ENCODE results near the gene ANAPC15. TPM values are rescaled to one million over a fixed set of nuclear protein-coding genes. Genes with fewer than 3 reads are reported as not detected.

The ANAPC15 gene
- total and polyA plus RNA-seq, 2 of the 13 experiments (the other 11 are each of a cell fraction or from before 2014, with no cell fraction given), result 18.8 to 25.7 TPM

DNA sequence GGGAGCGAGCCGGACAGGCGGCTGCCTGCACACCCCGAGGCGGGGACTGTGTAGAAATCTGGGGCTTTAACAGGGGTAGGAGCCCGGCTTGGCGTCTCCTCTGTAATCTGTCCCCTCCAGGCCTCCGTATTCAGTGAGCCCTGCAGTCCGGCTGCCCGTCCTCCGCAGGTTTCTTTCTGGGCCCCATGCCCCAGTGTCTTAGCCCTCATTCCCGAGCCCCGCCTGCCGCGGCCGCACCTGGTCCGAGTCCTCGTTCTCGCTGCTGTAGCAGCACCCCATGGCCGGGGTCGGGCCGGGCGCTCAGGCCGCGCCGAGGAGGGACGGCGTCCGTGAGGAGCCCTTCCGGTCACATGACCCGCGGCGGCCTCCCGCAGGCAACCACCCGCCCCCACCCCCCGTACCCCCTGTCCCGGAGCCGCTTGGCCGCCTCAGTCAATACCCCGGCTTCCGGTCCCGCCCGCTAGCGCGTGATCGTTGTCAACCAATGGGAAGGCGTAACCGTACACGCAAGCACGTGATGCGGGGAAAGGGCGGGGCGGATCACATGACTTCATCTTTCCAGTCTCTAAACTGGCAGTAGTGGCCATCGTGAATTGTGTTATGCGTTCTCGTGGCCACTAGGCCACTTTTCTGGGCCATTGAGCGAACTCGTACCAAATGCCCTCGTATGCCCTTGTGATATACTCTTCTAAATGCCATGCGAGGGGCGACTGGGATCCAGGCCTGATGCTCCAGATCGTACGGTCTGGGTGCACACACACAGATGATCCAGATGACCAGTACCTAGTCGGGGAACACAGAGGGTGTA is 9.3 kb downstream of the ANAPC15 start, which contains the start of gene LAMTOR1 (continued):
- TF ChIP-seq ZNF292 (CRISPR knock-in tag; IDR thresholded peaks at IDR 0.05; ENCODE audit: borderline replicate concordance, low read depth) (no peak), FOSL2 (CRISPR knock-in tag; IDR thresholded peaks at IDR 0.05) (peak; percentile 27; the same call in 1 of the 2 replicates), TBL1XR1 (IDR thresholded peaks at IDR 0.05; ENCODE audit: borderline replicate concordance, low read length, partially characterized antibody) (peak; percentile 11), ARID4A (CRISPR knock-in tag; IDR thresholded peaks at IDR 0.05; ENCODE audit: borderline replicate concordance) (peak; percentile 89), ZNF430 (CRISPR knock-in tag; IDR thresholded peaks at IDR 0.05) (peak; percentile 65; the same call in 1 of the 2 replicates), ASH2L (IDR thresholded peaks at IDR 0.05; ENCODE audit: insufficient read length, low read depth, low read length) (peak; percentile 86), SOX6 (IDR thresholded peaks at IDR 0.05) (no peak), SOX6 (CRISPR knock-in tag; IDR thresholded peaks at IDR 0.05) (no peak; the same call in 1 of the 2 replicates), RARG (CRISPR knock-in tag; IDR thresholded peaks at IDR 0.05; ENCODE audit: low read depth) (no peak), ZMYM2 (CRISPR knock-in tag; IDR thresholded peaks at IDR 0.05) (no peak), ZBTB14 (CRISPR knock-in tag; IDR thresholded peaks at IDR 0.05) (no peak), ZNF614 (CRISPR knock-in tag; IDR thresholded peaks at IDR 0.05; ENCODE audit: borderline replicate concordance) (peak; percentile 16; the same call in 1 of the 2 replicates), RBAK (CRISPR knock-in tag; IDR thresholded peaks at IDR 0.05) (no peak), GMEB2 (CRISPR knock-in tag; IDR thresholded peaks at IDR 0.05; ENCODE audit: low read depth) (0 out of 2 replicates have a peak, but pooled peaks have one; percentile 51), PLRG1 (conservative IDR thresholded peaks at IDR 0.05) (no peak), MTA1 (CRISPR knock-in tag; IDR thresholded peaks at IDR 0.05; ENCODE audit: borderline replicate concordance) (no peak)
- TF ChIP-seq, protein P1, sequence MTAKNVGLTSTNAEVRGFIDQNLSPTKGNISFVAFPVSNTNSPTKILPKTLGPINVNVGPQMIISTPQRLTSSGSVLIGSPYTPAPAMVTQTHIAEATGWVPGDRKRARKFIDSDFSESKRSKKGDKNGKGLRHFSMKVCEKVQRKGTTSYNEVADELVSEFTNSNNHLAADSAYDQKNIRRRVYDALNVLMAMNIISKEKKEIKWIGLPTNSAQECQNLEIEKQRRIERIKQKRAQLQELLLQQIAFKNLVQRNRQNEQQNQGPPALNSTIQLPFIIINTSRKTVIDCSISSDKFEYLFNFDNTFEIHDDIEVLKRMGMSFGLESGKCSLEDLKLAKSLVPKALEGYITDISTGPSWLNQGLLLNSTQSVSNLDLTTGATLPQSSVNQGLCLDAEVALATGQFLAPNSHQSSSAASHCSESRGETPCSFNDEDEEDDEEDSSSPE (CRISPR knock-in tag; IDR thresholded peaks at IDR 0.05), result 0 out of 2 replicates have a peak, but pooled peaks have one; percentile 58
- TF ChIP-seq, protein P2, sequence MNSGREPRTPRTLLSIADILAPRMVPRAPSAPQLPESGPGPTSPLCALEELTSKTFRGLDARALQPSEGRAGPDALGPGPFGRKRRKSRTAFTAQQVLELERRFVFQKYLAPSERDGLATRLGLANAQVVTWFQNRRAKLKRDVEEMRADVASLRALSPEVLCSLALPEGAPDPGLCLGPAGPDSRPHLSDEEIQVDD (CRISPR knock-in tag; IDR thresholded peaks at IDR 0.05; ENCODE audit: borderline replicate concordance), result no peak
